Colonic mucosa (tissue), 4 donors: ENCODE data around the gene ZNF574. TPM values are rescaled to one million over a fixed set of nuclear protein-coding genes. Genes with fewer than 3 reads are reported as not detected.
"Not testable (repeated sequence)": the region's sequence is repeated elsewhere in the genome, so short reads cannot be mapped to it uniquely, and the experiment has no call there.

Experiments
- DNase-seq: peaks from one replicate; pipeline ENCODE4 v3.0.0-alpha.2; 2020
- H3K27ac ChIP-seq: fragments of 200-600 bp; one replicate; pipeline ENCODE4 v1.8.0; 2021
- H3K27me3 ChIP-seq: fragments of 200-600 bp; one replicate; pipeline ENCODE4 v1.8.0; 2021
- H3K36me3 ChIP-seq: fragments of 200-600 bp; one replicate; pipeline ENCODE4 v1.8.0; 2021
- H3K4me1 ChIP-seq: fragments of 200-600 bp; one replicate; pipeline ENCODE4 v1.8.0; 2021; ENCODE audit warnings: mild to moderate bottlenecking
- H3K4me3 ChIP-seq: fragments of 200-600 bp; one replicate; pipeline ENCODE4 v1.8.0; 2021
- H3K9ac ChIP-seq, 2 donors: one replicate each; pipeline ENCODE4 v1.7.0; 2013; ENCODE audit warnings: control low read depth in 2 of 2, low read depth in 2 of 2, low read length in 2 of 2
- H3K9me3 ChIP-seq: fragments of 200-600 bp; one replicate; pipeline ENCODE4 v1.8.0; 2021
- intact Hi-C: fragments of 100-400 bp; cut with DNase I; formaldehyde crosslinking; loops from one replicate; pipeline ENCODE4 v1.14.1; 2022
- total RNA-seq, 2 donors: library from RNA; stranded (reverse); fragmentation: NEBNext Ultra II Directional in 1 of 2; extraction: Animal tissue kit (Norgen Biotek cat#: 25700) in 1 of 2; gene quantifications; one replicate each; pipeline ENCODE4 v1.2.1, GENCODE V29; 2021
- TF ChIP-seq, protein P1 (sequence below): fragments of 200-600 bp; IDR thresholded peaks from one replicate; pipeline ENCODE4 v1.8.0; 2022; ENCODE audit warnings: antibody characterized with exemption, mild to moderate bottlenecking
- donor health status: healthy.
- donor health status: DM: no; HTN: no; CAD: no.
- donor health status: DM: no; HTN: no; CAD: no.

Gene ZNF574
- total RNA-seq, 2 donors from 2014 or later = 14.7 to 15.9 TPM

DNA sequence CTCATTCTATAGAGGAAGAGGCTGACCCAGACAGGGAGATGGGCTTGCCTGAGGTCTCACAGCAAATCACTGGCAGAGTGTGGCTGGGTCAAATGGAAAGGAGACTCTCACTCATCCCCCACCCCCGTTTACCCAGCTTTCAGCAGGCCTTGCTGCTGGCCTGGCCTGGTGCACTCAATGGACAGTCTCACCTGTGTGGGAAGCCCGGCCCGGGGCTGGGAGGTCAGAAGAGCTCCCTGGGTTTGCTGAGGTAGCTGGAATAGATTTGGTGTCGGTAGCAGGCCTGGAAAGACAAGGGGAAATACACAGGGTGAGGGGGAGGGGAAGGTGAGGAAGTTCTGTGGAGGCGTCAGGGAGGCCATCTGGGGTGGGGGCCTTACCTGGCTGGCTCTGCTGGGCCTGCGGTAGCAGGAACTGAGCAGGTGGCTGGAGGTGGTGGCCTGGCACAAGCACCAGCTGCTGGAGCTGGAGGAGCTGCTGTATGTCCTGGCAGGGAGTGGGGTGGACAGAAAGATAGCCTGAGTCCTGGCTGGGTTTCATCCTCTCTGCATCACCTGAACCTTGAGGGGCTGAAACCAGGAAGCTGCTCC, 23.5 kb downstream of the ZNF574 start:
- intact Hi-C loops = no loop called here
- Histone ChIP-seq H3K27ac (no peak overlapping the region), H3K9me3 (no peaks in the 10 kb centered on the region), H3K36me3 (no peaks in the 10 kb centered on the region), H3K4me1 (no peaks in the 10 kb centered on the region), H3K27me3 (no peaks in the 10 kb centered on the region), H3K9ac (no peak overlapping the region), H3K4me3 (no peak overlapping the region)
- no peak for DNase-seq
- TF ChIP-seq, protein P1, sequence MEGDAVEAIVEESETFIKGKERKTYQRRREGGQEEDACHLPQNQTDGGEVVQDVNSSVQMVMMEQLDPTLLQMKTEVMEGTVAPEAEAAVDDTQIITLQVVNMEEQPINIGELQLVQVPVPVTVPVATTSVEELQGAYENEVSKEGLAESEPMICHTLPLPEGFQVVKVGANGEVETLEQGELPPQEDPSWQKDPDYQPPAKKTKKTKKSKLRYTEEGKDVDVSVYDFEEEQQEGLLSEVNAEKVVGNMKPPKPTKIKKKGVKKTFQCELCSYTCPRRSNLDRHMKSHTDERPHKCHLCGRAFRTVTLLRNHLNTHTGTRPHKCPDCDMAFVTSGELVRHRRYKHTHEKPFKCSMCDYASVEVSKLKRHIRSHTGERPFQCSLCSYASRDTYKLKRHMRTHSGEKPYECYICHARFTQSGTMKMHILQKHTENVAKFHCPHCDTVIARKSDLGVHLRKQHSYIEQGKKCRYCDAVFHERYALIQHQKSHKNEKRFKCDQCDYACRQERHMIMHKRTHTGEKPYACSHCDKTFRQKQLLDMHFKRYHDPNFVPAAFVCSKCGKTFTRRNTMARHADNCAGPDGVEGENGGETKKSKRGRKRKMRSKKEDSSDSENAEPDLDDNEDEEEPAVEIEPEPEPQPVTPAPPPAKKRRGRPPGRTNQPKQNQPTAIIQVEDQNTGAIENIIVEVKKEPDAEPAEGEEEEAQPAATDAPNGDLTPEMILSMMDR = no peak

DNA sequence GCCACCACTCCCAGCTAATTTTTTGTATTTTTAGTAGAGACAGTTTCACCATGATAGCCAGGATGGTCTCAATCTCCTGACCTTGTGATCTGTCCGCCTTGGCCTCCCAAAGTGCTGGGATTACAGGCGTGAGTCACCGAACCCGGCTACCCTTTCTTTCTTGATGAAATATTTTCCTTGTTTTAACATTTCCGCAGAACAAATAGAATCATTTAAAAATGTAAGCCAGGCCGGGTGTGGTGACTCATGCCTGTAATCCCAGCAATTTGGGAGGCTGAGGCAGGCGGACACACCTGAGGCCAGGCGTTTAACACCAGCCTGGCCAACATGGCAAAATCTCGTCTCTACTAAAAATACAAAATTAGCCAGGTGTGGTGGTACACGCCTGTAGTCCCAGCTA, 24.3 kb downstream of the ZNF574 start:
- H3K27me3 ChIP-seq, H3K27ac ChIP-seq, intact Hi-C loops, DNase-seq, H3K4me3 ChIP-seq, H3K9ac ChIP-seq, H3K4me1 ChIP-seq, H3K9me3 ChIP-seq, H3K36me3 ChIP-seq: not testable (repeated sequence)

DNA sequence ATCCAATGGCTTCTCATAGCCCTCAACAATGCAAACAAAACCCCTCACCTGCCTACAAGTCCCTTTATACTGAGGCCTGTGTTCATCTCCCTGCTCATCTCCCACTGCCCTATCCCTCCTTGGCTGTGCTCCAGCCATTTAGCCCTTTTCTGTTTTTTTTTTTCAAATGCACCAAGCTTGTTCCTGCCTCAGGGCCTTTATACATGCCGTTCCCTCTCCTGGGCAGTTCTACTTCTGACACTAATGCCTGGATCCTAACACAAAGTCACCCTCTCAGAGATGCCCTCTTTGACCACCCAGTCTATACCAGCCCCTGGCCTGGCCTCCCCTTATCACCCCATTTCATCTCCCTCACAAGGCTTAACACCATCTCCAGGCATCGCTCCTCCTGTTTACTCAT, 26.9 kb downstream of the ZNF574 start:
- H3K9ac ChIP-seq = no peak overlapping the region
- H3K27ac ChIP-seq = no peak overlapping the region
- no peaks in the 10 kb centered on the region for H3K36me3 ChIP-seq
- H3K27me3 ChIP-seq = no peaks in the 10 kb centered on the region
- intact Hi-C loops = no loop called here
- H3K4me1 ChIP-seq = no peaks in the 10 kb centered on the region
- TF ChIP-seq, protein P1 = no peak
- no peaks in the 10 kb centered on the region for H3K9me3 ChIP-seq
- DNase-seq = no peak
- no peak overlapping the region for H3K4me3 ChIP-seq

DNA sequence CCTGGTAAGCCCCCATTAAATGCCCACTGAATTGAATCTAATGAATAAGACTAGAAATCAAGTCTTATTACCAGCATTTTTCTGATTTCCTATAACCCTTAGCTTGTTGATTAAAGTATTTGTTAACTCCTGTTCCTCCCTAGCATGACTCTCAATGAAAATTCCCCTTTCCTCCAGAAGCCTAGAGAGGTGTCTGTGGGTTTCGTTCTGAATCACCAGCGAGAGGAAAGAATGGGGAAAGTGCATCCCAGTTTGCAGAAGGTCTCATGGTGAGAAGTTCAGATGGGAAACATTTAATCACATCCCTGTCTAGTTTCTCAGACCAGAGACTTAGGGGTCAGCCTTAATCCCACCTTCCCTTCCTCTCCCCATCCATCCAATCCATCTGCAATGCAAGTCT, 29.4 kb downstream of the ZNF574 start:
- H3K9me3 ChIP-seq = no peaks in the 10 kb centered on the region
- no peak overlapping the region for H3K9ac ChIP-seq
- TF ChIP-seq, protein P1 = no peak
- DNase-seq = no peak
- H3K4me1 ChIP-seq = peaks cover 3% of the 10 kb centered on the region
- H3K27me3 ChIP-seq = no peaks in the 10 kb centered on the region
- intact Hi-C loops = no loop called here
- H3K4me3 ChIP-seq = no peak overlapping the region
- H3K27ac ChIP-seq = no peak overlapping the region
- no peaks in the 10 kb centered on the region for H3K36me3 ChIP-seq

DNA sequence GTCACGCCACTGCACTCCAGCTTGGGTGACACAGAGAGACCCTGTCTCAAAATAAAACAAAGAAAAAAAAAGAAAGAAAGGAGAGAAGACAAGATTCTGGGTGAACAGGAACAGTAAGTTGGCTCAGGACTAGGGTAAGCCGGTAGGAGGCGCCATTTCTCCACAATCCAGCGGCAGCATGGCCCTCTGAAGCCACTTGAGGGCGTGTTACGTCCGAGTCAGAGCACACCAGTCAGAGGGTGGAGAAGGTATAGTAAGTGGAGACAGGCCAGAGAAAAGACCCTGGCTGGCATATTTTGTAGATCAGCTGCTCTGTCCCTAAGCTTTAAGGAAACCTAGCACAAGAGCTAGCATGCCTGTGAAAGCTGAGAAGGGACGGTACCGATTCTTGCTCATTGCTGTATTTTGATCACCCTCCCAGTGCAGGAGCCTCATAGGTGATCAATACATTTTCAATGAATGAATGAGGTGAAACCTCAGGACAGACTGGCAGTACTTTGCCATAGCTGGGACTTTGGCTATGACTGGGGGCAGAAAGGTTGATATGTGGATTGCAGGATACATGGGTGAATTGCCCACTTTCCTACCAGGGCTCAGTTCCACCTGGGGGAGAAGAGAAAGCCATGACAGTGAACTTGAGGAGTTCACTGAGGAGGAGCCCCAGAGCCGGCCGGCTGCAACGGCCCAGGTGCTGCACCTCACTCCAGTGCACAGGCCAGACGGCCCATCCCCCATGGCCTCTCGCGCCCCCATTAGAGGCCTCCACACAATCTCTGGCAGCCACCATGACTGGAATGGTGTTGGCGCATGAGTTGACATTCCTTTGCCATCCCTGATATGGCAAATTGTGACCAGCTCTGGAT, 32.8 kb downstream of the ZNF574 start:
- Histone ChIP-seq H3K27ac (no peak overlapping the region), H3K27me3 (no peaks in the 10 kb centered on the region)

More for the DNA sequence above, 32.8 kb downstream of the ZNF574 start:
- peak; percentile 85 for DNase-seq
- H3K9me3 ChIP-seq = no peaks in the 10 kb centered on the region
- no peaks in the 10 kb centered on the region for H3K36me3 ChIP-seq
- TF ChIP-seq, protein P1 = peak; percentile 95
- H3K9ac ChIP-seq = no peak overlapping the region
- no peak overlapping the region for H3K4me3 ChIP-seq
- peaks cover 3% of the 10 kb centered on the region for H3K4me1 ChIP-seq
- intact Hi-C loops = loop anchor here (2.0 kb wide), 1 partner anchor 324 kb away; no protein-coding TSS in a partner anchor
